Erythroblast (primary cell): ENCODE measurements around the gene EHBP1.

ENCODE experiments used
- GATA1 ChIP-seq: IDR thresholded peaks from 2 replicates; pipeline ENCODE4 v1.6.1; 2011; ENCODE audit warnings: low read depth, mild to moderate bottlenecking, control low read depth, low read length, moderate library complexity
- POLR2A ChIP-seq: IDR thresholded peaks from 2 replicates; pipeline ENCODE4 v1.6.1; 2011; ENCODE audit warnings: mild to moderate bottlenecking, low read length

DNA sequence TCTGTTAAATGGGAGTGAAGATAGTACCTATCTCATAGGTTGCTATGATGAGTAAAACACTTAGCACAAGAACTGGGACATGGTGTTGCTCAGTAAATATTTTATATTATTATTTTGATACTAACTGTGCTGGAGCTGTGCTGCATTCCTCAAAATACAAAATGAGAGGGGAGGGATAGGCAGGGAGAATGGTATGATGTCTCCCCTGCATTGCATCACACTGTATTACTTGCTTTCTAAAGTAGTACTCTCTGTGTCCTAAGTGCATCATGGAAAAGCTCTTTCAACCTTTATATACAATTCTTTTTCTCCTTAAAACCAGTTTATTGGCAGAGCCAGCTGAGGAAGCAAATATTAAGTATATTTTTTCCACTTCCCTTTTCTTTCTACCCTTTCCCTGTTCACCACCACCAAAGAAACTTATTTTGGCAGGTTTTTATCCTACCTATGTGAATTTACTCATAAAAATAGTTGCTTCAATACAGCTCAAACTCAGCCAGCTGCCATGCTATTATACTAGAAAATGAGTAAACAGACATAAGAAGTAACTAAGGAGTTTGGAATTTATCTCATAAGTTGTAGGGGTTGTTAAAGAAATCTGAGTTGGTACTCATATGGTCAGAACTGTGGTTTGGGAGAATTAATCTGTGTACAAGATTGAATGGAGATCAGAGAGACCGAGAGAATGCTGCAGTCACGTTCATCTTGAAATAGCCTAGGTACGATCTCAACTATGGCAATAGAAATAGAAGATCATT is 60.3 kb downstream of the EHBP1 start:
- TF ChIP-seq POLR2A = no peak
- TF ChIP-seq GATA1 = no peak
